Astrocyte (in vitro differentiated cells and primary cell): ENCODE data around the gene ZBTB7A. TPM values are rescaled to one million over a fixed set of nuclear protein-coding genes. Genes with fewer than 3 reads are reported as not detected.

Experiments
- DNase-seq: peaks from one replicate; pipeline ENCODE4 v3.0.0-alpha.2; 2010; ENCODE audit warnings: low read depth
- FAIRE-seq: peaks from 2 replicates; lab custom pipeline; 2011; peaks lifted over from hg19 to GRCh38; lab: Jason Lieb, UNC
- H2AFZ ChIP-seq: 2 replicates; pipeline ENCODE4 v1.6.0; 2012; ENCODE audit warnings: low read depth, low read length, inconsistent platforms
- H3K27ac ChIP-seq: 2 replicates; pipeline ENCODE4 v1.5.1; 2011; ENCODE audit warnings: low read depth, low read length, inconsistent platforms
- H3K27me3 ChIP-seq: 2 replicates; pipeline ENCODE4 v1.6.0; 2011; ENCODE audit warnings: low read length, inconsistent platforms; ENCODE audit not compliant: insufficient read depth
- H3K36me3 ChIP-seq: 2 replicates; pipeline ENCODE4 v1.5.1; 2011; ENCODE audit warnings: low read length, inconsistent platforms; ENCODE audit not compliant: insufficient read depth
- H3K4me1 ChIP-seq: 2 replicates; pipeline ENCODE4 v1.5.1; 2011; ENCODE audit warnings: low read length, inconsistent platforms; ENCODE audit not compliant: insufficient read depth
- H3K4me2 ChIP-seq: 2 replicates; pipeline ENCODE4 v1.6.0; 2012; ENCODE audit warnings: low read length, inconsistent platforms
- H3K4me3 ChIP-seq: 2 replicates; pipeline ENCODE4 v1.5.1; 2011; ENCODE audit warnings: low read depth, mild to moderate bottlenecking, low read length, inconsistent platforms; ENCODE audit not compliant: insufficient read depth
- H3K79me2 ChIP-seq: 2 replicates; pipeline ENCODE4 v1.6.0; 2012; ENCODE audit warnings: mild to moderate bottlenecking, low read length, inconsistent platforms; ENCODE audit not compliant: insufficient read depth
- H3K9ac ChIP-seq: 2 replicates; pipeline ENCODE4 v1.6.0; 2012; ENCODE audit warnings: mild to moderate bottlenecking, low read length, inconsistent platforms
- H3K9me3 ChIP-seq: 2 replicates; pipeline ENCODE4 v1.5.1; 2012; ENCODE audit warnings: low read depth, mild to moderate bottlenecking, low read length, inconsistent platforms; ENCODE audit not compliant: insufficient read depth
- H4K20me1 ChIP-seq: 2 replicates; pipeline ENCODE4 v1.6.0; 2012; ENCODE audit warnings: low read length, inconsistent platforms; ENCODE audit not compliant: insufficient read depth
- H3K27ac Mint-ChIP-seq: one replicate; pipeline ENCODE4 v1.8.0; 2021; ENCODE audit warnings: mild to moderate bottlenecking, mixed read lengths; ENCODE audit not compliant: unreplicated experiment
- H3K27me3 Mint-ChIP-seq: one replicate; pipeline ENCODE4 v1.8.0; 2021; ENCODE audit warnings: low read depth, mixed read lengths; ENCODE audit not compliant: unreplicated experiment
- H3K36me3 Mint-ChIP-seq: one replicate; pipeline ENCODE4 v1.8.0; 2021; ENCODE audit warnings: low read depth, mixed read lengths; ENCODE audit not compliant: unreplicated experiment
- H3K4me1 Mint-ChIP-seq: one replicate; pipeline ENCODE4 v1.8.0; 2021; ENCODE audit warnings: low read depth, mixed read lengths; ENCODE audit not compliant: unreplicated experiment
- H3K4me3 Mint-ChIP-seq: one replicate; pipeline ENCODE4 v1.8.0; 2021; ENCODE audit warnings: mild to moderate bottlenecking, moderate library complexity, mixed read lengths; ENCODE audit not compliant: unreplicated experiment
- H3K9me3 Mint-ChIP-seq: one replicate; pipeline ENCODE4 v1.8.0; 2021; ENCODE audit warnings: mild to moderate bottlenecking, mixed read lengths; ENCODE audit not compliant: unreplicated experiment
- CTCF ChIP-seq: IDR thresholded peaks from 2 replicates; pipeline ENCODE4 v1.5.1; 2011; ENCODE audit warnings: low read depth, mild to moderate bottlenecking, inconsistent platforms, low read length, moderate library complexity; ENCODE audit not compliant: insufficient read depth
- EZH2 ChIP-seq: IDR thresholded peaks from 2 replicates; pipeline ENCODE4 v1.6.1; 2012; ENCODE audit warnings: mild to moderate bottlenecking, low read length, inconsistent platforms; ENCODE audit not compliant: insufficient read depth
- total RNA-seq: library from RNA; stranded (reverse); gene quantifications from 2 replicates; pipeline ENCODE4 v1.2.1, GENCODE V29; 2021

Gene ZBTB7A
- total RNA-seq, 1 donor from 2014 or later = 24.3 TPM

DNA sequence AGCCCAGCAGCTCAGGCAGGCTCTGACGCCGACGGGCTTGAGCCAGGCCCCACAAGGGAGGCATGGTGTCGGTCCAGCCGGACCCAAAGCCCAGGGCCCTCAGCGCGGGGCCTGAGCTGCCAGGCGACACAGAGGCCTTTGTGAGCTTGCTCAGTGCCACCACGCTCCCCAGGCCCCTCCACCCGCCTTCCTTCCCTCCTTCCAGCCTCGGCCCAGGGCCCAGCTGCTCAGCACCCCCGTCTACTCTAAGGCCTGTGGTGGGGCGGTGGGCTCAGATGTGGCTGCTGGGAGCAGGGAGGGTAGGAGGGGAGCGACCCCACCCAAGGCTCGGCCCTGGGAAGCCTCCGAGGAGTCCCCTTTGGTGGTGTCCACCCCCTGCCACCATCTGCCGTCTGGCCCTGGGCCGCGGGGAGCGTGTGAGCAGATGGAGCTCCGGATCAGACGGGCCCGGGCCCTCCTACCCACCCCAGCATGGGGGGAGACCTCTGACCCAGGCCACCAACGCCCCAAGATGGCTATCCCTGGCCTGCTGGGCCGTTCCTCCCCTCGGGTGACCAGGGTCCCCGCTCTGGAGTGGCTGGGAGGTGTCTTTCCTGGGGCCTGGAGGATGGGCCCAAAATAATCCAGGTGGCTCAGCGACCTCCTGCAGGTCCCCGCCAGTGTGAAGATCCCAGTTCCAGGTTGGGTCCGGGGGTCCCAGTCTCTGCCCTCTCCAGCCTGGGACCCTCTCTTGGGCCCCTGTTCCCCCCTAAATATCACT is 7.8 kb downstream of the ZBTB7A start:
- Histone ChIP-seq H3K4me2 (peak overlapping the region; percentile 78), H3K9ac (peak overlapping the region; percentile 80), H3K79me2 (peaks cover 96% of the 10 kb centered on the region), H3K4me1 (peaks cover 43% of the 10 kb centered on the region), H3K9me3 (no peaks in the 10 kb centered on the region), H3K27ac (peak overlapping the region; percentile 68), H4K20me1 (peaks cover 95% of the 10 kb centered on the region), H3K4me3 (no peak overlapping the region), H2AFZ (no peak overlapping the region), H3K27me3 (no peaks in the 10 kb centered on the region), H3K36me3 (peaks cover under 1% of the 10 kb centered on the region)
- no peak for TF ChIP-seq EZH2
- no peak for TF ChIP-seq CTCF
- DNase-seq (no peak), FAIRE-seq (no peak)
- no peaks in the 10 kb centered on the region for H3K27me3 Mint-ChIP-seq
- peaks cover 9% of the 10 kb centered on the region for H3K4me1 Mint-ChIP-seq
- no peak overlapping the region for H3K4me3 Mint-ChIP-seq
- peaks cover 5% of the 10 kb centered on the region for H3K36me3 Mint-ChIP-seq
- H3K9me3 Mint-ChIP-seq = no peaks in the 10 kb centered on the region
- peak overlapping the region; percentile 18 for H3K27ac Mint-ChIP-seq

- Histone ChIP-seq H3K4me1 (peaks cover 39% of the 10 kb centered on the region), H4K20me1 (peaks cover 95% of the 10 kb centered on the region), H3K4me2 (peak overlapping the region; percentile 78), H3K27ac (peak overlapping the region; percentile 68), H3K4me3 (no peak overlapping the region), H3K9me3 (no peaks in the 10 kb centered on the region), H3K36me3 (peaks cover 8% of the 10 kb centered on the region), H2AFZ (no peak overlapping the region), H3K27me3 (no peaks in the 10 kb centered on the region), H3K79me2 (peaks cover 96% of the 10 kb centered on the region), H3K9ac (peak overlapping the region; percentile 80)
- TF ChIP-seq EZH2 (no peak), CTCF (no peak)
- peaks cover 14% of the 10 kb centered on the region for H3K4me1 Mint-ChIP-seq
- peak overlapping the region; percentile 75 for H3K27ac Mint-ChIP-seq
- H3K36me3 Mint-ChIP-seq = peaks cover 12% of the 10 kb centered on the region
- no peak overlapping the region for H3K4me3 Mint-ChIP-seq
- no peak for FAIRE-seq
- H3K9me3 Mint-ChIP-seq = no peaks in the 10 kb centered on the region
- DNase-seq = peak; percentile 76
- no peaks in the 10 kb centered on the region for H3K27me3 Mint-ChIP-seq
Observed at GRCh38 chr19:4057931-4058692, 8.6 kb downstream of the ZBTB7A start.
